GM23338 (cell line): ENCODE data around the gene SLC35D1. TPM values are rescaled to one million over a fixed set of nuclear protein-coding genes. Genes with fewer than 3 reads are reported as not detected.

ENCODE experiments used
- ATAC-seq: fragments of 200-7000 bp; cut with Tn5 transposase; 3 replicates; pipeline ENCODE4 v1.9.1; 2020
- DNase-seq: peaks from one replicate; pipeline ENCODE4 v3.0.0-alpha.2; 2015; ENCODE audit warnings: low spot score
- H2AFZ ChIP-seq: fragments of 200-600 bp; sonication (generic); 2 replicates; pipeline ENCODE4 v1.8.0; 2016; ENCODE audit warnings: antibody characterized with exemption, mild to moderate bottlenecking, moderate library complexity
- H3F3A ChIP-seq: fragments of 200-600 bp; sonication (generic); replicated peaks from 2 replicates; pipeline ENCODE4 v1.8.0; 2017; ENCODE audit warnings: antibody characterized with exemption, mixed run types, low read depth
- H3K27ac ChIP-seq: fragments of 200-600 bp; sonication (generic); 2 replicates; pipeline ENCODE4 v1.6.1; 2016; ENCODE audit warnings: low read depth
- H3K27me3 ChIP-seq: fragments of 200-600 bp; sonication (generic); 2 replicates; pipeline ENCODE4 v1.8.0; 2016; ENCODE audit warnings: mild to moderate bottlenecking, mixed run types, moderate library complexity; ENCODE audit not compliant: insufficient read depth
- H3K36me3 ChIP-seq: fragments of 200-600 bp; sonication (generic); 2 replicates; pipeline ENCODE4 v1.8.0; 2016; ENCODE audit warnings: mild to moderate bottlenecking; ENCODE audit not compliant: insufficient read depth
- H3K4me1 ChIP-seq: fragments of 200-600 bp; sonication (generic); 2 replicates; pipeline ENCODE4 v1.8.0; 2016; ENCODE audit warnings: mild to moderate bottlenecking, moderate library complexity; ENCODE audit not compliant: insufficient read depth
- H3K4me2 ChIP-seq: fragments of 200-600 bp; sonication (generic); 2 replicates; pipeline ENCODE4 v1.7.1; 2017; ENCODE audit warnings: mixed run types
- H3K4me3 ChIP-seq: fragments of 200-600 bp; sonication (generic); 2 replicates; pipeline ENCODE4 v1.6.1; 2016; ENCODE audit warnings: mixed run types
- H3K79me2 ChIP-seq: fragments of 200-600 bp; sonication (generic); replicated peaks from 2 replicates; pipeline ENCODE4 v1.8.0; 2017; ENCODE audit warnings: mild to moderate bottlenecking; ENCODE audit not compliant: insufficient read depth
- H3K9me2 ChIP-seq: fragments of 200-600 bp; sonication (generic); 2 replicates; pipeline ENCODE4 v1.8.0; 2017; ENCODE audit not compliant: insufficient read depth
- H4K20me1 ChIP-seq: fragments of 200-600 bp; sonication (generic); replicated peaks from 2 replicates; pipeline ENCODE4 v1.8.0; 2017; ENCODE audit warnings: mild to moderate bottlenecking; ENCODE audit not compliant: insufficient read depth
- H3K27ac Mint-ChIP-seq: 2 replicates; pipeline ENCODE4 v1.8.0; 2020; ENCODE audit warnings: inconsistent platforms, mild to moderate bottlenecking, moderate library complexity, mixed read lengths
- H3K27me3 Mint-ChIP-seq: 3 replicates; pipeline ENCODE4 v1.8.0; 2022; ENCODE audit warnings: low read depth, mild to moderate bottlenecking, moderate library complexity, mixed read lengths, inconsistent platforms; ENCODE audit not compliant: insufficient read depth, poor library complexity
- H3K36me3 Mint-ChIP-seq: 3 replicates; pipeline ENCODE4 v1.8.0; 2021; ENCODE audit warnings: low read depth, mild to moderate bottlenecking, inconsistent platforms, moderate library complexity, mixed read lengths
- H3K4me1 Mint-ChIP-seq: 3 replicates; pipeline ENCODE4 v1.8.0; 2020; ENCODE audit warnings: mild to moderate bottlenecking, inconsistent platforms, mixed read lengths
- H3K4me3 Mint-ChIP-seq: 3 replicates; pipeline ENCODE4 v1.8.0; 2021; ENCODE audit warnings: moderate library complexity, mild to moderate bottlenecking, inconsistent platforms, mixed read lengths
- H3K9me3 Mint-ChIP-seq: 3 replicates; pipeline ENCODE4 v1.8.0; 2020; ENCODE audit warnings: moderate library complexity, mild to moderate bottlenecking, inconsistent platforms, mixed read lengths
- CREB1 ChIP-seq: fragments of 250-450 bp; sonication (Bioruptor Pico); IDR thresholded peaks from 2 replicates; pipeline ENCODE4 v1.5.0; 2020; ENCODE audit warnings: low read depth, mild to moderate bottlenecking, moderate library complexity
- ETS1 ChIP-seq: IDR thresholded peaks from 2 replicates; pipeline ENCODE4 v1.6.1; 2016; ENCODE audit warnings: antibody characterized with exemption
- EZH2 ChIP-seq: fragments of 200-600 bp; sonication (generic); IDR thresholded peaks from one replicate; pipeline ENCODE4 v1.8.0; 2017; ENCODE audit warnings: antibody characterized with exemption, mild to moderate bottlenecking, low read depth; ENCODE audit not compliant: unreplicated experiment
- EZH2phosphoT487 ChIP-seq: fragments of 200-600 bp; sonication (generic); IDR thresholded peaks from one replicate; pipeline ENCODE4 v1.8.1; 2018; ENCODE audit warnings: antibody characterized with exemption; ENCODE audit not compliant: unreplicated experiment
- JUNB ChIP-seq: IDR thresholded peaks from one replicate; pipeline ENCODE4 v1.6.1; 2016; ENCODE audit warnings: antibody characterized with exemption; ENCODE audit not compliant: unreplicated experiment
- NANOG ChIP-seq: IDR thresholded peaks from 2 replicates; pipeline ENCODE4 v1.6.1; 2016; ENCODE audit warnings: antibody characterized with exemption, borderline replicate concordance
- POLR2AphosphoS5 ChIP-seq: IDR thresholded peaks from 2 replicates; pipeline ENCODE4 v1.6.1; 2016; ENCODE audit warnings: antibody characterized with exemption, low read depth
- REST ChIP-seq: IDR thresholded peaks from one replicate; pipeline ENCODE4 v1.6.1; 2018; ENCODE audit warnings: antibody characterized with exemption; ENCODE audit not compliant: unreplicated experiment
- STAT1 ChIP-seq: IDR thresholded peaks from one replicate; pipeline ENCODE4 v1.6.1; 2016; ENCODE audit warnings: antibody characterized with exemption; ENCODE audit not compliant: unreplicated experiment
- ZNF114 ChIP-seq: fragments of 250-450 bp; sonication (Bioruptor Pico); IDR thresholded peaks from 2 replicates; pipeline ENCODE4 v1.5.0; 2020; ENCODE audit warnings: mild to moderate bottlenecking, moderate library complexity
- ZNF331 ChIP-seq: fragments of 250-450 bp; sonication (Bioruptor Pico); IDR thresholded peaks from 2 replicates; pipeline ENCODE4 v1.5.0; 2020; ENCODE audit warnings: low read depth, mild to moderate bottlenecking, moderate library complexity
- polyA plus RNA-seq: library from polyadenylated mRNA; unstranded; fragments of >200 nt; fragmentation: Nextera tagmentation; extraction: Ambion mirVana; gene quantifications from 2 replicates; pipeline ENCODE4 v1.2.1, GENCODE V29; 2016
- total RNA-seq: library from RNA; depleted of rRNA; stranded (reverse); fragments of >200 nt; shearing (Covaris generic); gene quantifications from 2 replicates; pipeline ENCODE4 v1.2.3, GENCODE V29; 2014
- TF ChIP-seq, protein P1 (sequence below), 2 experiments: fragments of 200-600 bp in 1 of 2; sonication (generic) in 1 of 2; conservative IDR thresholded peaks; 2 replicates each; pipeline versions ENCODE4 v1.5.1 to v1.6.1; 2016 to 2017; ENCODE audit warnings: antibody characterized with exemption in 2 of 2, low read depth in 2 of 2, mild to moderate bottlenecking in 2 of 2, moderate library complexity in 1 of 2
- TF ChIP-seq, protein P2 (sequence below): fragments of 250-450 bp; sonication (Bioruptor Pico); IDR thresholded peaks from 2 replicates; pipeline ENCODE4 v1.5.0; 2020; ENCODE audit warnings: mild to moderate bottlenecking, moderate library complexity

Gene SLC35D1
- total and polyA plus RNA-seq, 2 experiments from 2014 or later = 0.68 to 2.8 TPM

GRCh38 chr1:66954208-66954607, 99.7 kb downstream of the SLC35D1 start:
- Mint-ChIP-seq H3K4me1 (no peaks in the 10 kb centered on the region), H3K9me3 (no peaks in the 10 kb centered on the region), H3K36me3 (peaks cover 32% of the 10 kb centered on the region; the same call in 2 of the 3 replicates), H3K27ac (no peak overlapping the region), H3K4me3 (no peak overlapping the region), H3K27me3 (no peaks in the 10 kb centered on the region)
- Histone ChIP-seq H2AFZ (no peak overlapping the region), H3K4me1 (no peaks in the 10 kb centered on the region), H4K20me1 (no peaks in the 10 kb centered on the region; the same call in none of the 2 replicates), H3K27ac (no peak overlapping the region), H3K4me2 (no peak overlapping the region), H3F3A (no peaks in the 10 kb centered on the region), H3K27me3 (no peaks in the 10 kb centered on the region), H3K36me3 (peaks cover 24% of the 10 kb centered on the region; the same call in 1 of the 2 replicates), H3K9me2 (no peaks in the 10 kb centered on the region), H3K4me3 (no peak overlapping the region), H3K79me2 (no peaks in the 10 kb centered on the region; the same call in 1 of the 2 replicates)
- DNase-seq (no peak), ATAC-seq (no peak)
- TF ChIP-seq, protein P1, sequence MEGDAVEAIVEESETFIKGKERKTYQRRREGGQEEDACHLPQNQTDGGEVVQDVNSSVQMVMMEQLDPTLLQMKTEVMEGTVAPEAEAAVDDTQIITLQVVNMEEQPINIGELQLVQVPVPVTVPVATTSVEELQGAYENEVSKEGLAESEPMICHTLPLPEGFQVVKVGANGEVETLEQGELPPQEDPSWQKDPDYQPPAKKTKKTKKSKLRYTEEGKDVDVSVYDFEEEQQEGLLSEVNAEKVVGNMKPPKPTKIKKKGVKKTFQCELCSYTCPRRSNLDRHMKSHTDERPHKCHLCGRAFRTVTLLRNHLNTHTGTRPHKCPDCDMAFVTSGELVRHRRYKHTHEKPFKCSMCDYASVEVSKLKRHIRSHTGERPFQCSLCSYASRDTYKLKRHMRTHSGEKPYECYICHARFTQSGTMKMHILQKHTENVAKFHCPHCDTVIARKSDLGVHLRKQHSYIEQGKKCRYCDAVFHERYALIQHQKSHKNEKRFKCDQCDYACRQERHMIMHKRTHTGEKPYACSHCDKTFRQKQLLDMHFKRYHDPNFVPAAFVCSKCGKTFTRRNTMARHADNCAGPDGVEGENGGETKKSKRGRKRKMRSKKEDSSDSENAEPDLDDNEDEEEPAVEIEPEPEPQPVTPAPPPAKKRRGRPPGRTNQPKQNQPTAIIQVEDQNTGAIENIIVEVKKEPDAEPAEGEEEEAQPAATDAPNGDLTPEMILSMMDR (conservative IDR thresholded peaks at IDR 0.05; ENCODE audit: low read depth in 2 of 2) = no peak
- TF ChIP-seq CREB1 (CRISPR knock-in tag) = no peak
- no peak for TF ChIP-seq NANOG
- TF ChIP-seq EZH2phosphoT487 = no peak
- TF ChIP-seq, protein P2, sequence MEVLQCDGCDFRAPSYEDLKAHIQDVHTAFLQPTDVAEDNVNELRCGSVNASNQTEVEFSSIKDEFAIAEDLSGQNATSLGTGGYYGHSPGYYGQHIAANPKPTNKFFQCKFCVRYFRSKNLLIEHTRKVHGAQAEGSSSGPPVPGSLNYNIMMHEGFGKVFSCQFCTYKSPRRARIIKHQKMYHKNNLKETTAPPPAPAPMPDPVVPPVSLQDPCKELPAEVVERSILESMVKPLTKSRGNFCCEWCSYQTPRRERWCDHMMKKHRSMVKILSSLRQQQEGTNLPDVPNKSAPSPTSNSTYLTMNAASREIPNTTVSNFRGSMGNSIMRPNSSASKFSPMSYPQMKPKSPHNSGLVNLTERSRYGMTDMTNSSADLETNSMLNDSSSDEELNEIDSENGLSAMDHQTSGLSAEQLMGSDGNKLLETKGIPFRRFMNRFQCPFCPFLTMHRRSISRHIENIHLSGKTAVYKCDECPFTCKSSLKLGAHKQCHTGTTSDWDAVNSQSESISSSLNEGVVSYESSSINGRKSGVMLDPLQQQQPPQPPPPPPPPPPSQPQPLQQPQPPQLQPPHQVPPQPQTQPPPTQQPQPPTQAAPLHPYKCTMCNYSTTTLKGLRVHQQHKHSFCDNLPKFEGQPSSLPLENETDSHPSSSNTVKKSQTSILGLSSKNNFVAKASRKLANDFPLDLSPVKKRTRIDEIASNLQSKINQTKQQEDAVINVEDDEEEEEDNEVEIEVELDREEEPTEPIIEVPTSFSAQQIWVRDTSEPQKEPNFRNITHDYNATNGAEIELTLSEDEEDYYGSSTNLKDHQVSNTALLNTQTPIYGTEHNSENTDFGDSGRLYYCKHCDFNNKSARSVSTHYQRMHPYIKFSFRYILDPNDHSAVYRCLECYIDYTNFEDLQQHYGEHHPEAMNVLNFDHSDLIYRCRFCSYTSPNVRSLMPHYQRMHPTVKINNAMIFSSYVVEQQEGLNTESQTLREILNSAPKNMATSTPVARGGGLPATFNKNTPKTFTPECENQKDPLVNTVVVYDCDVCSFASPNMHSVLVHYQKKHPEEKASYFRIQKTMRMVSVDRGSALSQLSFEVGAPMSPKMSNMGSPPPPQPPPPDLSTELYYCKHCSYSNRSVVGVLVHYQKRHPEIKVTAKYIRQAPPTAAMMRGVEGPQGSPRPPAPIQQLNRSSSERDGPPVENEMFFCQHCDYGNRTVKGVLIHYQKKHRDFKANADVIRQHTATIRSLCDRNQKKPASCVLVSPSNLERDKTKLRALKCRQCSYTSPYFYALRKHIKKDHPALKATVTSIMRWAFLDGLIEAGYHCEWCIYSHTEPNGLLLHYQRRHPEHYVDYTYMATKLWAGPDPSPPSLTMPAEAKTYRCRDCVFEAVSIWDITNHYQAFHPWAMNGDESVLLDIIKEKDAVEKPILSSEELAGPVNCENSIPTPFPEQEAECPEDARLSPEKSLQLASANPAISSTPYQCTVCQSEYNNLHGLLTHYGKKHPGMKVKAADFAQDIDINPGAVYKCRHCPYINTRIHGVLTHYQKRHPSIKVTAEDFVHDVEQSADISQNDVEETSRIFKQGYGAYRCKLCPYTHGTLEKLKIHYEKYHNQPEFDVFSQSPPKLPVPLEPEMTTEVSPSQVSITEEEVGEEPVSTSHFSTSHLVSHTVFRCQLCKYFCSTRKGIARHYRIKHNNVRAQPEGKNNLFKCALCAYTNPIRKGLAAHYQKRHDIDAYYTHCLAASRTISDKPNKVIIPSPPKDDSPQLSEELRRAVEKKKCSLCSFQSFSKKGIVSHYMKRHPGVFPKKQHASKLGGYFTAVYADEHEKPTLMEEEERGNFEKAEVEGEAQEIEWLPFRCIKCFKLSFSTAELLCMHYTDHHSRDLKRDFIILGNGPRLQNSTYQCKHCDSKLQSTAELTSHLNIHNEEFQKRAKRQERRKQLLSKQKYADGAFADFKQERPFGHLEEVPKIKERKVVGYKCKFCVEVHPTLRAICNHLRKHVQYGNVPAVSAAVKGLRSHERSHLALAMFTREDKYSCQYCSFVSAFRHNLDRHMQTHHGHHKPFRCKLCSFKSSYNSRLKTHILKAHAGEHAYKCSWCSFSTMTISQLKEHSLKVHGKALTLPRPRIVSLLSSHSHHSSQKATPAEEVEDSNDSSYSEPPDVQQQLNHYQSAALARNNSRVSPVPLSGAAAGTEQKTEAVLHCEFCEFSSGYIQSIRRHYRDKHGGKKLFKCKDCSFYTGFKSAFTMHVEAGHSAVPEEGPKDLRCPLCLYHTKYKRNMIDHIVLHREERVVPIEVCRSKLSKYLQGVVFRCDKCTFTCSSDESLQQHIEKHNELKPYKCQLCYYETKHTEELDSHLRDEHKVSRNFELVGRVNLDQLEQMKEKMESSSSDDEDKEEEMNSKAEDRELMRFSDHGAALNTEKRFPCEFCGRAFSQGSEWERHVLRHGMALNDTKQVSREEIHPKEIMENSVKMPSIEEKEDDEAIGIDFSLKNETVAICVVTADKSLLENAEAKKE = no peak
- TF ChIP-seq ETS1 = no peak
- no peak for TF ChIP-seq EZH2
- no peak for TF ChIP-seq REST
- TF ChIP-seq STAT1 = no peak
- no peak for TF ChIP-seq ZNF114 (CRISPR knock-in tag)
- no peak for TF ChIP-seq POLR2AphosphoS5
- no peak for TF ChIP-seq ZNF331 (CRISPR knock-in tag)
- TF ChIP-seq JUNB = no peak
